Suprapubic skin (tissue), 3 donors: ENCODE results near the gene EGFL7.

Source experiments
- POLR2A ChIP-seq, 2 donors: fragments of 450-650 bp; IDR thresholded peaks; one replicate each; pipeline ENCODE4 v1.6.1; 2017; ENCODE audit warnings: antibody characterized with exemption in 2 of 2, mild to moderate bottlenecking in 2 of 2, moderate library complexity in 2 of 2
- TF ChIP-seq, protein P1 (sequence below), 2 donors: fragments of 200-600 bp in 1 of 2; fragments of 450-650 bp in 1 of 2; sonication (generic) in 1 of 2; IDR thresholded peaks; one replicate each; pipeline ENCODE4 v1.5.1; 2016 to 2019; ENCODE audit warnings: antibody characterized with exemption in 2 of 2, mild to moderate bottlenecking in 1 of 2, moderate library complexity in 1 of 2

GRCh38 chr9:136676297-136676794 lies 13.6 kb downstream of the EGFL7 start:
- TF ChIP-seq, protein P1, sequence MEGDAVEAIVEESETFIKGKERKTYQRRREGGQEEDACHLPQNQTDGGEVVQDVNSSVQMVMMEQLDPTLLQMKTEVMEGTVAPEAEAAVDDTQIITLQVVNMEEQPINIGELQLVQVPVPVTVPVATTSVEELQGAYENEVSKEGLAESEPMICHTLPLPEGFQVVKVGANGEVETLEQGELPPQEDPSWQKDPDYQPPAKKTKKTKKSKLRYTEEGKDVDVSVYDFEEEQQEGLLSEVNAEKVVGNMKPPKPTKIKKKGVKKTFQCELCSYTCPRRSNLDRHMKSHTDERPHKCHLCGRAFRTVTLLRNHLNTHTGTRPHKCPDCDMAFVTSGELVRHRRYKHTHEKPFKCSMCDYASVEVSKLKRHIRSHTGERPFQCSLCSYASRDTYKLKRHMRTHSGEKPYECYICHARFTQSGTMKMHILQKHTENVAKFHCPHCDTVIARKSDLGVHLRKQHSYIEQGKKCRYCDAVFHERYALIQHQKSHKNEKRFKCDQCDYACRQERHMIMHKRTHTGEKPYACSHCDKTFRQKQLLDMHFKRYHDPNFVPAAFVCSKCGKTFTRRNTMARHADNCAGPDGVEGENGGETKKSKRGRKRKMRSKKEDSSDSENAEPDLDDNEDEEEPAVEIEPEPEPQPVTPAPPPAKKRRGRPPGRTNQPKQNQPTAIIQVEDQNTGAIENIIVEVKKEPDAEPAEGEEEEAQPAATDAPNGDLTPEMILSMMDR (IDR thresholded peaks at IDR 0.05) = no peak
- TF ChIP-seq POLR2A (IDR thresholded peaks at IDR 0.05) = no peak
